ENCODE measurements around the gene ZNF74.

DNA sequence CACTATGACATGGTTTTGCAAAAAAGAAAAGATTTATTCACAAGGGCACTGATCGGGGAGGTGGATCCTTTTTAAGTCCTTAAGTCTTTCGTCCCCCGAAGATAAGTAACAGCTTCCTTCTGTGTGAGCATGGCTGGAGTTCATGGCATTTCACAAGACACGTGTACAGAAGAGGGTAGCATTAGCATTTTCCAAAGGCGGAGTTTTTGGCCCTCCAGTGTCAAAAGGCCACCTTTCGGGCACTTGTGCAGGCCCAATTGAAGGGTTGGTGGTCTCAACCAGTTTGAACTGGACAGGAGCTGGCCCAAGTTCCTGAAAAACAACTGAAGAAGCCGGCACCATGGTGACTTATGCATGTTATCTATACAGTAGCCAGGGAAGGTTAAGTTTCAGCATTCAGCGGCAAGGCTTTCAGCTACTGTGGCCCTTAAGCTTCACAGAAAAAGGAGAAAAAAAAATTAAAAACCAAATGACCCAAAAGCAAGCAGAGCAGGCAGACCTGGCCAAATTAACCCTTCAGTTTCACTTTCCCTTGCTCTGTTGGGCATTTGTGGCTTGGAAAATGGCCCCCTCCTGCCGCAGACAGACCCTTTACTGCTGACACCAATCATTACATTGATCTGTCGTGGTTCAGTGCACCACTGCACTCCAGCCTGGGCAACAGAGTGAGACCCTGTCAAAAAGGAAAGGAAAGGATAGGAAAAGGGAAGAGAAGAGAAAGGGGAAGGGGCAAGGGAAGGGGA lies 18.7 kb downstream of the ZNF74 start:
- no peak for TF ChIP-seq POLR2A (IDR thresholded peaks at IDR 0.05)
- TF ChIP-seq, protein P1, sequence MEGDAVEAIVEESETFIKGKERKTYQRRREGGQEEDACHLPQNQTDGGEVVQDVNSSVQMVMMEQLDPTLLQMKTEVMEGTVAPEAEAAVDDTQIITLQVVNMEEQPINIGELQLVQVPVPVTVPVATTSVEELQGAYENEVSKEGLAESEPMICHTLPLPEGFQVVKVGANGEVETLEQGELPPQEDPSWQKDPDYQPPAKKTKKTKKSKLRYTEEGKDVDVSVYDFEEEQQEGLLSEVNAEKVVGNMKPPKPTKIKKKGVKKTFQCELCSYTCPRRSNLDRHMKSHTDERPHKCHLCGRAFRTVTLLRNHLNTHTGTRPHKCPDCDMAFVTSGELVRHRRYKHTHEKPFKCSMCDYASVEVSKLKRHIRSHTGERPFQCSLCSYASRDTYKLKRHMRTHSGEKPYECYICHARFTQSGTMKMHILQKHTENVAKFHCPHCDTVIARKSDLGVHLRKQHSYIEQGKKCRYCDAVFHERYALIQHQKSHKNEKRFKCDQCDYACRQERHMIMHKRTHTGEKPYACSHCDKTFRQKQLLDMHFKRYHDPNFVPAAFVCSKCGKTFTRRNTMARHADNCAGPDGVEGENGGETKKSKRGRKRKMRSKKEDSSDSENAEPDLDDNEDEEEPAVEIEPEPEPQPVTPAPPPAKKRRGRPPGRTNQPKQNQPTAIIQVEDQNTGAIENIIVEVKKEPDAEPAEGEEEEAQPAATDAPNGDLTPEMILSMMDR (IDR thresholded peaks at IDR 0.05) = no peak
- TF ChIP-seq POLR2AphosphoS5 (IDR thresholded peaks at IDR 0.05) = no peak
- no peak for TF ChIP-seq EP300 (IDR thresholded peaks at IDR 0.05)

All from suprapubic skin (tissue), 4 donors.